Esophagus squamous epithelium (tissue), 4 donors: Measurements from ENCODE around the gene TPSB2.

Source experiments
- POLR2A ChIP-seq, 4 donors: fragments of 450-650 bp; IDR thresholded peaks; one replicate each; pipeline ENCODE4 v1.6.1; 2017; ENCODE audit warnings: antibody characterized with exemption in 4 of 4, mild to moderate bottlenecking in 4 of 4, moderate library complexity in 3 of 4
- TF ChIP-seq, protein P1 (sequence below), 6 experiments: fragments of 450-650 bp in 4 of 6; fragments of 200-600 bp in 2 of 6; sonication (generic) in 2 of 6; IDR thresholded peaks; one replicate each; pipeline ENCODE4 v1.5.1; 2016 to 2019; ENCODE audit warnings: antibody characterized with exemption in 6 of 6, mild to moderate bottlenecking in 4 of 6, moderate library complexity in 4 of 6

DNA sequence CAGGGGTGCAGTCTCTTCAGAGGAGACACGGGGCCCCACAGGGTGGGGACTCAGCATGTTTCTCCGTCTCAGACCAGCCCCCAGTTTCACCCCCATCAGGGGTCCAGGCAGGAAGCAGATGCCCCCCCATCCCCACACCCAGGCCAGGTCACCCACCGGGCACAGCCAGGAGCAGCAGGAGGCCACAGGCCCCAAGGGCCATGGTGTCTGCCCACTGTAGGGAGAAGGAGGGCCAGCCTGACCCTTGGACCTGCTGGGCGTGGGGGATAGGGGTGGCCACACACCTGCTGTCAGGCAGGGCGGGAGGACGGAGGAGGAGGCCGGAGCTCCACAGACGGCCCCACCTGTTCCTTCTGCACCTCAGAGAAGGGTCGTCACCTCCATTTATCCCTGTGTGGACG, 4.9 kb downstream of the TPSB2 start, which contains the start of gene TPSG1:
- TF ChIP-seq, protein P1, sequence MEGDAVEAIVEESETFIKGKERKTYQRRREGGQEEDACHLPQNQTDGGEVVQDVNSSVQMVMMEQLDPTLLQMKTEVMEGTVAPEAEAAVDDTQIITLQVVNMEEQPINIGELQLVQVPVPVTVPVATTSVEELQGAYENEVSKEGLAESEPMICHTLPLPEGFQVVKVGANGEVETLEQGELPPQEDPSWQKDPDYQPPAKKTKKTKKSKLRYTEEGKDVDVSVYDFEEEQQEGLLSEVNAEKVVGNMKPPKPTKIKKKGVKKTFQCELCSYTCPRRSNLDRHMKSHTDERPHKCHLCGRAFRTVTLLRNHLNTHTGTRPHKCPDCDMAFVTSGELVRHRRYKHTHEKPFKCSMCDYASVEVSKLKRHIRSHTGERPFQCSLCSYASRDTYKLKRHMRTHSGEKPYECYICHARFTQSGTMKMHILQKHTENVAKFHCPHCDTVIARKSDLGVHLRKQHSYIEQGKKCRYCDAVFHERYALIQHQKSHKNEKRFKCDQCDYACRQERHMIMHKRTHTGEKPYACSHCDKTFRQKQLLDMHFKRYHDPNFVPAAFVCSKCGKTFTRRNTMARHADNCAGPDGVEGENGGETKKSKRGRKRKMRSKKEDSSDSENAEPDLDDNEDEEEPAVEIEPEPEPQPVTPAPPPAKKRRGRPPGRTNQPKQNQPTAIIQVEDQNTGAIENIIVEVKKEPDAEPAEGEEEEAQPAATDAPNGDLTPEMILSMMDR (IDR thresholded peaks at IDR 0.05), result no peak
- TF ChIP-seq POLR2A (IDR thresholded peaks at IDR 0.05), result no peak
